Measurements from ENCODE around the gene ITGB6. TPM values are rescaled to one million over a fixed set of nuclear protein-coding genes. Genes with fewer than 3 reads are reported as not detected.

The ITGB6 gene
- total and polyA plus RNA-seq, 2 donors from 2014 or later = 13.4 to 302 TPM

DNA sequence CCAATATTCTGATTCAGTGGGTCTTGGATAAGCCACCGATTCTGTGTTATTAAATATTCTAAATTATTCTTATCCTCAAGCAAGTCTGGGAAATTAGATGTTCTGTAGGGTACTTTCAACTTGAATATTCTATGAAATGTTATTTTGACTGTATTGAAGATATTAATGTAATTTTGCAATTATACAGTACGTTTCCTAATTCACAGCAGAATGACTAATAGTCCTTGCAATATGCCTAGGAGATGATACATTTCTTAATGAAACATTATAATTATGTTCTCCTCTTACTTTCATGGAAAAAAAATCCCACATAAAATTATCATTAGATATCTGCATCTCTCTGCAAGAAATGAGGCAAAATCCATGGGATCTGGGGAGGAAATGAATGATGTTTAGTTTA lies 91.4 kb downstream of the ITGB6 start:
- TF ChIP-seq, protein P1, sequence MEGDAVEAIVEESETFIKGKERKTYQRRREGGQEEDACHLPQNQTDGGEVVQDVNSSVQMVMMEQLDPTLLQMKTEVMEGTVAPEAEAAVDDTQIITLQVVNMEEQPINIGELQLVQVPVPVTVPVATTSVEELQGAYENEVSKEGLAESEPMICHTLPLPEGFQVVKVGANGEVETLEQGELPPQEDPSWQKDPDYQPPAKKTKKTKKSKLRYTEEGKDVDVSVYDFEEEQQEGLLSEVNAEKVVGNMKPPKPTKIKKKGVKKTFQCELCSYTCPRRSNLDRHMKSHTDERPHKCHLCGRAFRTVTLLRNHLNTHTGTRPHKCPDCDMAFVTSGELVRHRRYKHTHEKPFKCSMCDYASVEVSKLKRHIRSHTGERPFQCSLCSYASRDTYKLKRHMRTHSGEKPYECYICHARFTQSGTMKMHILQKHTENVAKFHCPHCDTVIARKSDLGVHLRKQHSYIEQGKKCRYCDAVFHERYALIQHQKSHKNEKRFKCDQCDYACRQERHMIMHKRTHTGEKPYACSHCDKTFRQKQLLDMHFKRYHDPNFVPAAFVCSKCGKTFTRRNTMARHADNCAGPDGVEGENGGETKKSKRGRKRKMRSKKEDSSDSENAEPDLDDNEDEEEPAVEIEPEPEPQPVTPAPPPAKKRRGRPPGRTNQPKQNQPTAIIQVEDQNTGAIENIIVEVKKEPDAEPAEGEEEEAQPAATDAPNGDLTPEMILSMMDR (IDR thresholded peaks at IDR 0.05; ENCODE audit: borderline replicate concordance, extremely low read depth, insufficient read depth) = no peak
- Histone ChIP-seq H3K9me3 (ENCODE audit: control insufficient read depth in 2 of 3, insufficient read depth in 1 of 3, low read length in 3 of 3) (no peaks in the 10 kb centered on the region), H3K4me3 (ENCODE audit: low read length in 3 of 3) (no peak overlapping the region), H3K4me1 (ENCODE audit: control insufficient read depth in 2 of 3, insufficient read depth in 2 of 3, low read depth in 1 of 3, low read length in 3 of 3) (no peaks in the 10 kb centered on the region), H3K9ac (ENCODE audit: low read length in 3 of 3) (no peak overlapping the region), H3K27ac (ENCODE audit: low read depth in 2 of 2, low read length in 2 of 2) (no peak overlapping the region), H3K27me3 (ENCODE audit: control insufficient read depth, insufficient read depth, low read length) (no peaks in the 10 kb centered on the region), H3K36me3 (ENCODE audit: control insufficient read depth in 2 of 3, insufficient read depth in 3 of 3, low read length in 3 of 3) (no peaks in the 10 kb centered on the region)
- FAIRE-seq (no peak), DNase-seq (no peak)
- intact Hi-C loops (cut with DNase I) = no loop called here

DNA sequence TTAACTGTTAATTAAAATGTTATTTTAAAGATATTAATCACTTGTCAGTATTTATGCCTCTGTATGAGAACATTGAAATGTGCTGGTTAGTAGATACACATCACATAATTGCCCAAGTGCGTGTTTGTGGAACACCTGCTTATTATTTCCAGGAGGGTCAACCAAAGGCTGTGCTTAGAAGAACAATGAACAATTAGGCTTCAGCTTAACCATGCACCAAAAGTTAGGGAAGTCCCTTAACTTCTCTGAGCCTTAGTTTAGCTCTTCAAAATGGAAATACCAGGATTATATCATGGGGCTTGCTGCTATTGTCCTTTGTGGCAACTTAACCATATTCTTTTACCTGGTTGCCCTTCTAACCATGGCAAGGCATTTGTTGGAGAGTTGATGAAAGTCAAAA lies 94.7 kb downstream of the ITGB6 start:
- intact Hi-C loops (cut with DNase I) = no loop called here
- Histone ChIP-seq H3K9ac (ENCODE audit: low read length in 3 of 3) (no peak overlapping the region), H3K4me1 (ENCODE audit: control insufficient read depth in 2 of 3, insufficient read depth in 2 of 3, low read depth in 1 of 3, low read length in 3 of 3) (no peaks in the 10 kb centered on the region)

DNA sequence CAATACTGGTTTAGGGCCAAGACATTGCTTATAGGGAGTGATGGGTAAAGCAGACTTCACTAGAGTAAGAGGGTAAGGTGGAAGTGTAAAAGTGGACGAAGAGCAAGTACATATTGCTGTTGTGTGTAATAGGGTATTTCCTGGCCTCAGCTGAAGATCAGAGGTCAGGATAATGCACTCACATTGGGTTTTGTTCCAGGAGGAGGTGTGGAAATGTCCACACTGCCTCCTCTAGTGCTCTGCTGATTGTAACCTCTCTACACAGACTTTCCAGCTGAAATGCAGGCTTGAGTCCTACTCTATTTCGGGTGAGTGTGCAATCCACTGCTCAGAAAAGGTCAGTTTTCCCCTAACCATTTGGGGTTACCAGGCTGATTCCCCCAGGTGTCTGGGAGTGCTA lies 96.0 kb downstream of the ITGB6 start:
- TF ChIP-seq, protein P1 (IDR thresholded peaks at IDR 0.05; ENCODE audit: borderline replicate concordance, extremely low read depth, insufficient read depth) = no peak
- Histone ChIP-seq H3K27ac (ENCODE audit: low read depth in 2 of 2, low read length in 2 of 2) (no peak overlapping the region), H3K9me3 (ENCODE audit: control insufficient read depth in 2 of 3, insufficient read depth in 1 of 3, low read length in 3 of 3) (no peaks in the 10 kb centered on the region), H3K4me1 (ENCODE audit: control insufficient read depth in 2 of 3, insufficient read depth in 2 of 3, low read depth in 1 of 3, low read length in 3 of 3) (no peaks in the 10 kb centered on the region), H3K9ac (ENCODE audit: low read length in 3 of 3) (no peak overlapping the region), H3K4me3 (ENCODE audit: low read length in 3 of 3) (no peak overlapping the region), H3K27me3 (ENCODE audit: control insufficient read depth, insufficient read depth, low read length) (no peaks in the 10 kb centered on the region), H3K36me3 (ENCODE audit: control insufficient read depth in 2 of 3, insufficient read depth in 3 of 3, low read length in 3 of 3) (no peaks in the 10 kb centered on the region)
- DNase-seq = no peak
- intact Hi-C loops (cut with DNase I) = no loop called here
- no peak for FAIRE-seq

More for the DNA sequence above, 94.7 kb downstream of the ITGB6 start:
- FAIRE-seq (no peak), DNase-seq (no peak)
- H3K36me3 ChIP-seq (ENCODE audit: control insufficient read depth in 2 of 3, insufficient read depth in 3 of 3, low read length in 3 of 3) = no peaks in the 10 kb centered on the region
- H3K4me3 ChIP-seq (ENCODE audit: low read length in 3 of 3) = no peak overlapping the region
- no peaks in the 10 kb centered on the region for H3K27me3 ChIP-seq (ENCODE audit: control insufficient read depth, insufficient read depth, low read length)
- H3K27ac ChIP-seq (ENCODE audit: low read depth in 2 of 2, low read length in 2 of 2) = no peak overlapping the region
- no peaks in the 10 kb centered on the region for H3K9me3 ChIP-seq (ENCODE audit: control insufficient read depth in 2 of 3, insufficient read depth in 1 of 3, low read length in 3 of 3)
- TF ChIP-seq, protein P1 (IDR thresholded peaks at IDR 0.05; ENCODE audit: borderline replicate concordance, extremely low read depth, insufficient read depth) = no peak

DNA sequence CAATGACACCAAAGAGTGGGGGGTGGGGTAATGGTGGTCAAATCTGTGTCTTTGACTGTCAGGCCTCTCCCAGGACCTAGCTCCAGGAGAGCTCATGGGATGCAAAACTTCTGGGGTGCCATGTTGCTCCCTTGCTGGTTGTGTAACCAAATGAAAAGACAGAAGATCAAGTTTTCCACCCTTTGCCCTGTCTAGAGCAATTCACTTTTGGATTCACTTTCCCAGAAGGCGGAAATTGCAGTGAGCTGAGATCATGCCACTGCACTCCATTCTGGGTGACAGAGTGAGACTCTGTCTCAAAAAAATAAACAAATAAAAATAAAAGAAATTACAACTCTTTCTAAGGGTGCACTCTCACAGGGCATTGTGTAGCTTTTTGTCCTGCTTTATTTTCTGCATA lies 102.7 kb downstream of the ITGB6 start:
- FAIRE-seq (no peak), DNase-seq (no peak)
- no peak overlapping the region for H3K4me3 ChIP-seq (ENCODE audit: low read length in 3 of 3)
- H3K27ac ChIP-seq (ENCODE audit: low read depth in 2 of 2, low read length in 2 of 2) = no peak overlapping the region
- no peak overlapping the region for H3K9ac ChIP-seq (ENCODE audit: low read length in 3 of 3)
- no peaks in the 10 kb centered on the region for H3K4me1 ChIP-seq (ENCODE audit: control insufficient read depth in 2 of 3, insufficient read depth in 2 of 3, low read depth in 1 of 3, low read length in 3 of 3)
- TF ChIP-seq, protein P1 (IDR thresholded peaks at IDR 0.05; ENCODE audit: borderline replicate concordance, extremely low read depth, insufficient read depth) = no peak
- H3K27me3 ChIP-seq (ENCODE audit: control insufficient read depth, insufficient read depth, low read length) = no peaks in the 10 kb centered on the region
- no peaks in the 10 kb centered on the region for H3K36me3 ChIP-seq (ENCODE audit: control insufficient read depth in 2 of 3, insufficient read depth in 3 of 3, low read length in 3 of 3)
- peaks cover 0 to 9% (median 0%) of the 10 kb centered on the region in 3 donors for H3K9me3 ChIP-seq (ENCODE audit: control insufficient read depth in 2 of 3, insufficient read depth in 1 of 3, low read length in 3 of 3)
- intact Hi-C loops (cut with DNase I) = no loop called here

Data from kidney (tissue), 14 donors.